ENCODE results near the gene FEZ2.

FEZ2 gene

DNA sequence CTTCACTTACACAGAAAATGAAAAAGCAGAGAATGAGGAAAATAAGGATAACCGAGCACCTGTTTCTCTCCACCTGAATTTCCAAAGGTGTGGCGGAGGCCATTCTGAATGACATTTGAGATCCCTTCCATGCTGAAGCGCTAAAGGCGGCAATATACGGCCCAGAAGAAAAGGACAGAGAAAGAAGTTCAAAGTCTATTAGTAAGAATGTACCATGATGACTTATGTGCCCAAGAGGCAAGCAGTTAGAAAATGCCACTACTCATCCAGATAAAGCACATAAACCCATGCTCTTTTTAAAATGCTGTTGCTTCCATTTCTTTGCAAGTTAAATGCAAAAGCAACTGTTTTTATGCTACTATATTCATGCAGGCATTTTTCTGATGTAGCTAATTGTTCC lies 37.2 kb downstream of the FEZ2 start:
- DNase-seq = no peak

GRCh38 chr2:36559221-36559942 lies 38.6 kb downstream of the FEZ2 start:
- DNase-seq = no peak

- no peak for DNase-seq
These were observed 41.1 kb downstream of the FEZ2 start for GRCh38 chr2:36556842-36557241.

DNA sequence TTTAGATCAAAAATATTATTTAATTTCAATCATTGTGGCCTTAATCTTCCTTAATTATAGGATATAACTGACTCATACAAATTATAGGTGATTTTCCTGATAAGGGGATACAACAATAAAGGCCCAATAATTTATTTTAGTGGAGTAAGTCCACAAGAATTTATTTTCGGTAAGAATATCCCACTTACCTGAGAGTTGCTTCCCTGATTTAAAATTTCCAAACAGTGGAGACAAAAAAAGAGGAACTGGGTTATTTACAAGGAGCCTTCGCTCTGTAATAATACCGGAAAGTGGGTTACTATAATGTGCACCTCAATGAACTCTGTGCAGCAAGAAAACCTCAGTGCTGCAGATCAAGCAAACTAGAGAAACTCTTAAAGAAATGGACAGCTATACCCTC lies 42.2 kb downstream of the FEZ2 start:
- DNase-seq = no peak

- no peak for DNase-seq
These were observed 43.4 kb downstream of the FEZ2 start for GRCh38 chr2:36554531-36554930.

DNA sequence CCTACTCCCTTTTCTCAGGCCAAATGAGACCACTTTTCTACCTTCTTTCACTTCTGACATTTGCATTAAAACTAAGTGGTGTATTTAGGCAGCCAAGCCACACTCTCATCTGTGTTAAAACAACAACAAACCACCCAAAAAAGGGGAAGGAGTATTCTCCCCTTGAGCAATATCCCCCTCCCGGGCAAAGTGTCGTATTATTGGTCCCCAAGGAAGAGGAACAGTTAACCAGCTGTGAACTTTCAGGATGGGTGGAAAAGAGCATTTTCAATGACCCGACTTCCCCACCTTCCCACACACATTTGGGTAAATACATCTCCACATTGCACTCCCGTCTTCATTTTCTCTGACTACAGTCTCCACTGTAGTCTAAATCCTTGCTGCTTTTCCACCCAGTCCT lies 44.3 kb downstream of the FEZ2 start:
- no peak for DNase-seq

DNA sequence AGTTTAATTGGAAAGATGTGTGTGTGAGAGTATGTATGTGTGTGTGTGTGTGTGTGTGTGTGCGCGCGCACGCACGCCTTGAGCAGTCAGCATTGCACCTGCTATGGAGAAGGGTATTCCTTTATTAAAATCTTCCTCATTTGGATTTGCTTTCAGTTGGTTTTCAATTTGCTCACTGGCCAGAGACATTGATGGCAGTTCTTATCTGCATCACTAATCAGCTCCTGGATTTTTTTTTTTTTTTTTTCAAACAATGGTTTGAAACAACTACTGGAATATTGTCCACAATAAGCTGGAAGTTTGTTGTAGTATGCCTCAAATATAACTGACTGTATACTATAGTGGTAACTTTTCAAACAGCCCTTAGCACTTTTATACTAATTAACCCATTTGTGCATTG lies 48.0 kb downstream of the FEZ2 start:
- no peak for DNase-seq

- no peak for DNase-seq
These were observed 48.8 kb downstream of the FEZ2 start for GRCh38 chr2:36549165-36549574.

DNA sequence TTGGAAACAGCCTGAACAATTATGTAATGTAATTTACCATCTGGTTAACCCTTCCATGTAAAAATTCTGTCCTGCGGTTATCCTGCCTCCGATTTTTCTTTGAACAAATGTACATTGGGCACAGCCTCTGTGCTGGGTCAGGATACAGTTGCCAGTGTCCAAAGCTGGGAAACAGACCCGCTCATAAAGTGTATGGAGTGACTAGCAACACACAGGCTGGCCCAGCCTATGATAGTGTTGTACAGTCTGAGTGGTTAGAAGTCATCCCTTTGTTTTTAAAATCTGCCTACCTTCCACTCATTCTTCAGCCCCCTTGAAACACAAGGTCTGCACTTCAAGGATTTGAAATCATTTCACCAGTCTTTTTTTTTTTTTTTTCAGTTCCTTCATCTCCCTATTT lies 50.1 kb downstream of the FEZ2 start:
- no peak for DNase-seq

DNA sequence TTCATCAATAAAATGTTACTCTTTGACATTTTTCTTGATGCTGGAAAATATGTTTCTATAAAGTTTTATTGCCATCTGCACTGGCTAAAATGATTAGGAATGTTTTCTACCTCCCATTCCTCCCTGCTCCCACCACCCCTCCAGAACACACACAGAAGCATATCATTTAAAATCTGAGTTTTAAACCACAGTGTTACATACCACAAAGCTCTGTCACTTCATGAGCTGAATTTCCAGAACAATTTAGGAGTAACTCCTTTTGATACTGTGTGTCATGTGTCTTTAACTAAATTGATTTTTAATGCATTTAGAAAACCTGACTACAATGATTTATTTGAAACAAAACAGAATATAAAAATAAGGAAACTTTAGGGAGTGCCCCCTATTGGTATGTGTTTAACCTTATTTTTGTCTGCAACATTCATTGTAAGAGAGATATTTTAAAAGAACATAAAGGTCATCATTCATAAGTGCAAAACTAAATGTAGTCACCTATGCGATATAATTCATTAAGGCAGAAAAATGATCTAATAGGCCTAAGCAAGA lies 52.0 kb downstream of the FEZ2 start:
- DNase-seq = no peak

- no peak for DNase-seq
These were observed 53.2 kb downstream of the FEZ2 start for GRCh38 chr2:36544638-36545338.

- no peak for DNase-seq
These were observed 55.9 kb downstream of the FEZ2 start for GRCh38 chr2:36541891-36542595.

GRCh38 chr2:36540986-36541754 lies 56.8 kb downstream of the FEZ2 start:
- DNase-seq = no peak

GRCh38 chr2:36539631-36540030 lies 58.3 kb downstream of the FEZ2 start:
- DNase-seq = no peak

- no peak for DNase-seq
These were observed 59.6 kb downstream of the FEZ2 start for GRCh38 chr2:36538335-36538734.

DNA sequence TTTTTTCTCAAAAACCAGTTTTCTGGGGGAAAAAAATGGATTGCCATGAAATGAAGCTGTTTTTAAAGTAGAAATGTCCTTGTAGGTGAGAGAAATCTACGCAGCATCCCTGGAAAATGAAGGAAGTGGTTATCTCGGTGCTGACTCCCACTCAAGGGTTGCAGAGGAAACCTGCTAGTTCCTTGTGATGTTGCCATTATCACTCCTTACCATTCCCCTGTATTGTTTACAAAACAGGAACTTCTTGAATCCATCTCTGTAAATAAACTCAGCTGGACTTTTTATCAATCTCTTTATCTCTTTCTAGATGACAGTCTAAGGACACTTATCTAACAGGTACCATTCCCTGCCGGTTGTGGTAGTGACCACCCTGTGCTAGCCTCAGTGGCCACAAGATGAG lies 61.2 kb downstream of the FEZ2 start:
- no peak for DNase-seq

- no peak for DNase-seq
These were observed 62.9 kb downstream of the FEZ2 start for GRCh38 chr2:36535099-36535498.

DNA sequence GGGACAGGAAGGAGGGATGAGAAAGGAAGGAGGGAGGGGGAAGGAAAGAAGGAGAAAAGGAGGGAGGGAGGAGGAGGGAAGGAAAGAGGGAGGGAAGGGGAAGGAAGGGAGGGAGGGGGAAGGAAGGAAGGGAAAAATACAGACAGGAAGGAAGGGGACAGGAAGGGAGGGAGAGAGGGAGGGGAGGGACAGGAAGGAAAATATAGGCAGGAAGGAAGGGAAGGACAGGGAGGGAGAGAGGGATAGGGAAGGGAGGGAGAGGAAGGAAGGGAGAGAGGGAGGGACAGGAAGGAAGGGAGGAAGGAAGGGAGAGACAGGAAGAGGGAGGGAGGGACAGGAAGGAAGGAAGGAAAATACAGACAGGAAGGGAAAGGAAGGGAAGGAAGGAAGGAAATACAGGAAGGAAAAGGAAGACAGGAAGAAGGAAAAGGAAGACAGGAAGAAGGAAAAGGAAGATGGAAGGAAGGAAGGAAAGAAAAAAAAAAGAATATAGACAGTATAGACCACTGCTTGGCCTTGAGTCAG lies 63.6 kb downstream of the FEZ2 start:
- no peak for DNase-seq

GRCh38 chr2:36530983-36531354 lies 67.0 kb downstream of the FEZ2 start:
- no peak for DNase-seq

DNA sequence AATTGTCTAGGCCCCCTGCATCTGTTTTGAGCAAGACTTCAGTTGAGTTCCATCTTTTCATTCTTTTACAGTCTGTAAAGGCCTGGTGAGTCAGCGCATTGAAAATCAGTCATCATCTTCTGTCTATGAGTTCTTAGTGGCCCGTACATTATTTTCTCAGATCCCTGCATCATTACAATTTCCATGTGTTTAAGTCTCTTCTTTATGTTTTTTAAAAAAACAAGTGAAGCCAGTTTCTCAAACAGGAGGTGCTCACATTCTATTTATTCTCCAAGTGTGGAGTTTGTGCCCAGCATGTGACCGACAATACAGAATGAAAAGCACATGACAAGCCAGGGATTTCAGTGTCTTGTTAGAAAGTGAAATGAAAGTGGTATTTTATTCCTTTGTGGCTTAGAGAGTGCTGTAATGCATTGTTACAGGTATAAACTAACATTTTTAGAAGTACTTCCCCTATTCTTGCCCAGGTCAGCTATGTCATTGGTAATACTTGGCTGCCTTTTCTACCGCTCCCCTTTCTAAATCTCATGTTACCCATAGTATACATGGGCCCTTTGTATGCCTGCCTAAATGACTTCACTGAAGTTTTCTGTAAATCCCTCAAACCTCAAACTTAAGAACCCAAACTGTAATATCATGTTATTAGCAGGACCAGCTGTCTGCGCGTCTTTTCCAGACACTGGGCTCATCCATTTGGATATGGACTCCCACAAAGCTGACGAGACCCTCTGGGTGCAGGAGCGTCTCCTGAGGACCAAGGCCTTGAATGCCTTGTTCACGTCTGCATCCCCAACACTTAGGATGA lies 67.6 kb downstream of the FEZ2 start:
- DNase-seq = no peak

DNA sequence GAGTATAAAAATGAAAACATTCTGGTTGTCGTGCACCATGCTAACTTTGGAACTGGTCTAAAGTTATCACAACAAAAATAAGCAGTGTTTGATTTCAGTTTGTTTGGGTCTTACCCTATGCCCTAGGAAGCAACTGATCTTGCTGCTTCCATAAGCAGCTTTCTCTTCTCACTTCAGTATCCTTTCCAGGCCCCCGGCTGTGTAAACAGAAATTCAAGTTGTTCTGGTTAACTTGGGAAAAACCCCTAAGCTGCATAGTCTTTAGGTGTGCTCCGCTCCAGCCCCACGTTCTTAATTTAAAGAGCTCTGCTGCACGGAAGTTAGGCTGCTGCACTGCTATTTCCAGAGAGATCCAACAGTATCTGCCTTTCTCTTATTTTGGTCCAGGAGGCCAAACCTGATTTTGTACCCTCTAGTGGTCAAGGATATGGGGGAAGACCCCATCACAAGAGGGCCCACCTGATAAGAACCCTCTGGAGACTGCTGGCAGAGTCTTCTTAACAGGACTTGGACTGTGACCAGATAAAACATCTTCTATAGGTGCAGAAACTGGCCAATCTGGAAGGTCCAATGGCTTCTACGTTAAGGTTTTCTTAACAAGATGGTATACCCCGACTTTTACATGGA lies 69.1 kb downstream of the FEZ2 start:
- DNase-seq = no peak
